NK-92 (cell line): ENCODE measurements around the gene PMEL.
"Not testable (repeated sequence)": the region's sequence is repeated elsewhere in the genome, so short reads cannot be mapped to it uniquely, and the experiment has no call there.

ENCODE experiments used
- DNase-seq: peaks from one replicate; lab custom pipeline; 2025; ENCODE audit not compliant: unreplicated experiment; lab: John Stamatoyannopoulos, UW

Gene PMEL

GRCh38 chr12:55925870-55926737, 39.7 kb downstream of the PMEL start:
- no peak for DNase-seq

DNA sequence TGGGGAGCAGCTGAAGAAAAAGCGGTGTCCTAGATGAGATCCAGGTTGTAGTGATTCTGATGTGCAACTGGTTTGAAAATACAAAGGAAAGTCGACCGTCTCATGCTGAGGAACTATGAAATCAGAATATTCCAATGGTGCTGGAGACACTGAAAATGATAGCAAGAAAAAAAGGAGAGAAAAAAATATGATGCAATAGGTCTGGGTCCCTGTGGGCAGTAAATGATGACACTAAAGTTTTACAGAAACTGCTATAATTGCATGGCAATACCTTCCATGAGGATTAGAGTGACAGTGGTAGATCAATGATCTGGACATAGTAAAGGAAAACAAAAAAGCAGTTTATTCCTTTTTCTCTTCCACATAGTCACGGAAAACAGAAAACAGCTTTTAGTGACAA, 40.5 kb downstream of the PMEL start:
- DNase-seq: no peak

DNA sequence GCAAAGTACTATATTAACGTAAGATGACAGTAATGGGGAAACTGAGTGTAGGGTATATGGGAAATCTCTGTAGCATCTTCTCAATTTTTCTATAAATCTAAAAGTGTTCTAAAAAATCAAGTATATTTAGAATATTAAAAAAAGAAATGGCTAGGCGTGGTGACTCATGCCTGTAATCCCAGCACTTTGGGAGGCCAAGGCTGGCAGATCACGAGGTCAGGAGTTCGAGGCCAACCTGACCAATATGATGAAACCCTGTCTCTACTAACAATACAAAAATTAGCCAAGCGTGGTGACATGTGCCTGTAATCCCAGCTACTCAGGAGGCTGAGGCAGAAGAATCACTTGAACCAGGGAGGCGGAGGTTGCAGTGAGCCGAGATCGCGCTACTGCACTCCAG, 42.2 kb downstream of the PMEL start:
- not testable (repeated sequence) for DNase-seq

- DNase-seq: no peak
These were observed 43.7 kb downstream of the PMEL start for GRCh38 chr12:55922126-55922525.

- DNase-seq: not testable (repeated sequence)
These were observed 46.8 kb downstream of the PMEL start for GRCh38 chr12:55919032-55919431.

- DNase-seq: no peak
These were observed 50.4 kb downstream of the PMEL start for GRCh38 chr12:55915482-55915859.

DNA sequence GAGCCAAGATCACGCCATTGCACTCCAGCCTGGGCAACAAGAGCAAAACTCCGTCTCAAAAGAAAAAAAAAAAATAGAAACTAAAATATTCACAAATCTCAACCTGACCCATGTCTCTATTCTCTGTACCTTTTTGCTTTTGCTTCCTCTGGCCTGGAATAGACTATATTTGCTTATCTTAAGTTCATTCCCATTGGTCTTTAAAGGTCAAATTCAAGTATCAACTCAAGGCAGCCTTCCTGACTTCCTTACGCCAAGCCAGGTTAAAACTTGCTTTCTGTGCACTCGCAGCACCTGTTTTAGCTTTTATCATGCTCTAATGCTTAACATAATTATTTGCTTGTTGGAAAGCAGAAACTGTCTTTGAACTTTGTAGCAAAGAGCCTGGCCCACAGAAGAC, 52.9 kb downstream of the PMEL start:
- no peak for DNase-seq

DNA sequence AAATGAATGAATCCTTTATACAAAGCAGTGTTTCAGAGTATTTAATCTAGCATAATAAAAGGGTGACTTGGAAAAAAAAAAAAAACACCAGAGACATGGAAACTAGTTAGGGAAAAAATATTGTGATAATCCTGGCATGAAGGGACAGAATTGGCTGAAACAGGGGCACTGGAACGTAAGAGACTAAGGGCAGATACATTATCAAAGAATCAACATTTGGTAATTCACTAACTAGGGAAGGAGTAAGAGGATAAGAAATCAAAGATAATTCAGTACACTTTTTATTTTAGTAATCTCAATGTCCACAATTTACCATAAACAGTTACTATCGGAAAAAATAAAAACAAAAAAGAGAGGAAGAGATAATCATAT, 56.3 kb downstream of the PMEL start:
- DNase-seq: no peak

DNA sequence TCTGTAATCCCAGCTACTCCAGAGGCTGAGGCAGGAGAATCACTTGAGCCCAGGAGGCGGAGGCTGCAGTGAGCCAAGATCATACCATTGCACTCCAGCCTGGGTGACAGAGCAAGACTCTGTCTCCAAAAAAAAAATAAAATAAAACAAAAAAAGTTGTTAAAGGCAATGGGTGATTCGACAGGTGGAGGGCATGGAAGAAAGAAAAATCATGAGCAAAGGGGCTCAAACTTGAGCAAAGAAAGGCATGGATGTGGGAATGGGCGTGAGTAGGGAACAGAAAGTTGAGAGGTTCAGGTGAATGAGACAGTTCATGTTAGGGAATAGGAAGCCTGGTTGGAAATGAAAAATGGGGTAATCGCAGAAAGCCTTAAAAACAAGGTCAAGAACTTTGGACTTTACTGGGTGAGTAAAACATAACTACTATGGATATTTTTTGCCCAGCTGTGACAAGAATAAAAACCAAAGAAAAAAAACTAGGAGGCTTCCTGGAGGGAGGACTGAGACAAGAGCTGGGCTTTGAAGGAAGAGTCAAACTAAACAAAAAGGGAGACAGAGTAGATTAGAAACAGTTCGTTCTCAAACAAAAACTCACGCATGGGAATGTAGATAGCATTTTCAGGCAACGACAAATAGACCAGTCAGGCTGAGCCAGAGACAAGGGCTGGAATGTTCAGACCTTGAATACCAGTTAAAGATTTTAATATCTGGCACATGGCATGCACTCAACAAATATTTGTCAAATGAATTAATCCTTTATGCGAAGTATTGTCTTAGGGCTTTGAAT, 56.9 kb downstream of the PMEL start:
- DNase-seq: no peak

GRCh38 chr12:55906056-55906455, 59.8 kb downstream of the PMEL start:
- DNase-seq: no peak
